Measurements from ENCODE around the gene ADAR.

Gene ADAR

GRCh38 chr1:154616659-154617345 is 8.8 kb upstream of the ADAR start:
- DNase-seq (ENCODE audit: low read depth in 3 of 3, low spot score in 1 of 3), result no peak

- no peak for DNase-seq (ENCODE audit: low read depth in 3 of 3, low spot score in 1 of 3)
Observed at GRCh38 chr1:154615411-154615810, 7.4 kb upstream of the ADAR start.

- no peak for DNase-seq (ENCODE audit: low read depth in 3 of 3, low spot score in 1 of 3)
Observed at GRCh38 chr1:154614901-154615300, 6.9 kb upstream of the ADAR start.

- DNase-seq (ENCODE audit: low read depth in 3 of 3, low spot score in 1 of 3), result no peak
Observed at GRCh38 chr1:154614247-154614646, 6.3 kb upstream of the ADAR start.

GRCh38 chr1:154611150-154611862 is 3.3 kb upstream of the ADAR start:
- no peak for DNase-seq (ENCODE audit: low read depth in 3 of 3, low spot score in 1 of 3)

- peak in 1 of 3 donors; percentile 21 for DNase-seq (ENCODE audit: low read depth in 3 of 3, low spot score in 1 of 3)
Observed at GRCh38 chr1:154609398-154610380, 1.7 kb upstream of the ADAR start.

GRCh38 chr1:154608397-154609270 is 648 bp upstream of the ADAR start:
- peak in 1 of 3 donors; percentile 14 for DNase-seq (ENCODE audit: low read depth in 3 of 3, low spot score in 1 of 3)

GRCh38 chr1:154607106-154607608 is 829 bp downstream of the ADAR start:
- no peak for DNase-seq (ENCODE audit: low read depth in 3 of 3, low spot score in 1 of 3)

GRCh38 chr1:154605534-154605933 is 2.5 kb downstream of the ADAR start:
- no peak for DNase-seq (ENCODE audit: low read depth in 3 of 3, low spot score in 1 of 3)

GRCh38 chr1:154603317-154603716 is 4.7 kb downstream of the ADAR start:
- DNase-seq (ENCODE audit: low read depth in 3 of 3, low spot score in 1 of 3), result no peak

- no peak for DNase-seq (ENCODE audit: low read depth in 3 of 3, low spot score in 1 of 3)
Observed at GRCh38 chr1:154599658-154600057, 8.3 kb downstream of the ADAR start.

- no peak for DNase-seq (ENCODE audit: low read depth in 3 of 3, low spot score in 1 of 3)
Observed at GRCh38 chr1:154598871-154599635, 8.9 kb downstream of the ADAR start.

GRCh38 chr1:154595621-154596020 is 12.4 kb downstream of the ADAR start:
- no peak for DNase-seq (ENCODE audit: low read depth in 3 of 3, low spot score in 1 of 3)

- DNase-seq (ENCODE audit: low read depth in 3 of 3, low spot score in 1 of 3), result no peak
Observed at GRCh38 chr1:154594811-154595210, 13.2 kb downstream of the ADAR start.

- no peak for DNase-seq (ENCODE audit: low read depth in 3 of 3, low spot score in 1 of 3)
Observed at GRCh38 chr1:154593390-154593789, 14.6 kb downstream of the ADAR start.

GRCh38 chr1:154591206-154591605 is 16.8 kb downstream of the ADAR start:
- no peak for DNase-seq (ENCODE audit: low read depth in 3 of 3, low spot score in 1 of 3)

GRCh38 chr1:154590756-154591155 is 17.2 kb downstream of the ADAR start:
- no peak for DNase-seq (ENCODE audit: low read depth in 3 of 3, low spot score in 1 of 3)

GRCh38 chr1:154589780-154590179 is 18.2 kb downstream of the ADAR start:
- no peak for DNase-seq (ENCODE audit: low read depth in 3 of 3, low spot score in 1 of 3)

- no peak for DNase-seq (ENCODE audit: low read depth in 3 of 3, low spot score in 1 of 3)
Observed at GRCh38 chr1:154586641-154587040, 21.3 kb downstream of the ADAR start.

- no peak for DNase-seq (ENCODE audit: low read depth in 3 of 3, low spot score in 1 of 3)
Observed at GRCh38 chr1:154586231-154586630, 21.8 kb downstream of the ADAR start.

Data from stimulated activated CD4-positive, alpha-beta T cell treated with anti-CD3 and anti-CD28 coated beads, TNF-alpha, amount 100 ng/mL, for 1 hour (primary cell).